Glomerular visceral epithelial cell (primary cell): ENCODE results near the gene NPSR1.
"Not testable (repeated sequence)": the region's sequence is repeated elsewhere in the genome, so short reads cannot be mapped to it uniquely, and the experiment has no call there.

Experiments
- DNase-seq: peaks from one replicate; pipeline ENCODE4 v3.0.0-alpha.2; 2016; ENCODE audit errors: extremely low spot score

NPSR1 gene

GRCh38 chr7:34835901-34836600, 178.0 kb downstream of the NPSR1 start:
- DNase-seq = no peak

GRCh38 chr7:34837316-34837715, 179.3 kb downstream of the NPSR1 start:
- no peak for DNase-seq

GRCh38 chr7:34837801-34838201, 179.8 kb downstream of the NPSR1 start:
- DNase-seq = no peak

GRCh38 chr7:34838329-34838728, 180.3 kb downstream of the NPSR1 start:
- DNase-seq = no peak

- no peak for DNase-seq
These were observed 181.6 kb downstream of the NPSR1 start for GRCh38 chr7:34839645-34840044.

- DNase-seq = no peak
These were observed 182.3 kb downstream of the NPSR1 start for GRCh38 chr7:34840176-34840785.

GRCh38 chr7:34841326-34841725, 183.3 kb downstream of the NPSR1 start:
- no peak for DNase-seq

GRCh38 chr7:34842782-34843181, 184.8 kb downstream of the NPSR1 start:
- no peak for DNase-seq

GRCh38 chr7:34844406-34844805, 186.4 kb downstream of the NPSR1 start:
- DNase-seq = no peak

GRCh38 chr7:34844936-34845665, 187.1 kb downstream of the NPSR1 start:
- DNase-seq = no peak

GRCh38 chr7:34845666-34846361, 187.8 kb downstream of the NPSR1 start:
- DNase-seq = no peak

- DNase-seq = no peak
These were observed 189.0 kb downstream of the NPSR1 start for GRCh38 chr7:34846976-34847375.

GRCh38 chr7:34848670-34849069, 190.7 kb downstream of the NPSR1 start:
- DNase-seq = no peak

- no peak for DNase-seq
These were observed 191.3 kb downstream of the NPSR1 start for GRCh38 chr7:34849163-34849960.

- no peak for DNase-seq
These were observed 192.0 kb downstream of the NPSR1 start for GRCh38 chr7:34849986-34850385.

- no peak for DNase-seq
These were observed 192.7 kb downstream of the NPSR1 start for GRCh38 chr7:34850681-34851080.

- no peak for DNase-seq
These were observed 193.4 kb downstream of the NPSR1 start for GRCh38 chr7:34851431-34851830.

- DNase-seq = not testable (repeated sequence)
These were observed 200.4 kb downstream of the NPSR1 start for GRCh38 chr7:34858444-34858843.

- DNase-seq = not testable (repeated sequence)
These were observed 201.3 kb downstream of the NPSR1 start for GRCh38 chr7:34859281-34859680.

- DNase-seq = not testable (repeated sequence)
These were observed 208.2 kb downstream of the NPSR1 start for GRCh38 chr7:34866222-34866621.

- not testable (repeated sequence) for DNase-seq
These were observed 209.3 kb downstream of the NPSR1 start for GRCh38 chr7:34867341-34867740.
